ENCODE results near the gene ERN1. TPM values are rescaled to one million over a fixed set of nuclear protein-coding genes. Genes with fewer than 3 reads are reported as not detected.
A peak's percentile ranks its signal among the peaks of the same experiment; 100 is the strongest.
"Not testable (repeated sequence)": the region's sequence is repeated elsewhere in the genome, so short reads cannot be mapped to it uniquely, and the experiment has no call there.

The ERN1 gene
- total RNA-seq, 1 donor from 2014 or later = 30.9 TPM

DNA sequence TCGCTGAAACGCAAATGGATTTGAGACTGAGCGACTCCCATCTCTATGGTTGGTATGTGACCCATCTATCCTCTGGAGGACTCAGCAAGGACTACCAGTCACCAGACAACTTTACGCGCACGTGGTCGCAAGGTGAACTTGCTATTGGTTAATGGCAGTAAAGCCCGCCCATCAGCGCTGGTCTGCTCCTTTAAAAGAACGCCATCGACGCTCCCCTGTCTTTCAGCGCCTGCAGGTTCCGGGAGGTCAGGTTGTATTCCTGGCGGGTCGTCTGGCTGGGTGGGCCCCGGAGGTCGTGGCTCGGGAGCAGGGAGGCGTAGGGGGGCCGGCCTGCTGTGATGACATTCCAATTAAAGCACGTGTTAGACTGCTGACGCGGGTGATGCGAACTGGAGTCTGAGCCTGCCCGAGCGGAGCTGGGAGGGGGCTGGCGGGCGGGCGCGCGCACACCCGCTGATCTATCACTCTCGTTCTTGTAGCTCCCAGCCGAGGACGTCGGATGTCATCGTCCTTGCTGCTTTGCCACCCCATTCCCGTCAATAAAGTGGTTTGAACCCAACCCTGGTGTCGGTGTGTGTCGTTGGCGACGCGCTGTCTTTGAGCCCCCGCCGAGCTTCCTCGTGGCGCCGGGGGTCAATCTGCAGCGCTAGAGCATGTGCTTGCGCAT is 15.9 kb upstream of the ERN1 start:
- peak; percentile 97 for DNase-seq (ENCODE audit: low spot score)

DNA sequence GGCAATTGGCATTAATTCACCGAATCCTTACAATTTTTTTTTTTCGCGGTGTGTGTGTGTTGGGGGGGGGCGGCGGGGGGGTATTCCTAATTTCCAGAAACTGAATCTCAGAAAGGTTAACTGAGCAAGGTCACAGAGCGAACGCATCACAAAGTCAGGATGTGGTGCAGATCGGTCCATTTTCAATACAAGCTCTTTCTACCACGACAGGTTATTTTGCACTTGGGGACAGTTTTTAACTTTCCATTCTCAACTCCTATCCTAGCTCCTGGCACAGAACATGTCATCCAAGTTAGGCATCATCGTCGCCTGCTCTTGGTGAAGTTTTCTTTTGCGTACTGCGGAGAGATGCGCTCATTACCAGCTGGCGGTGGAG is 15.4 kb upstream of the ERN1 start:
- DNase-seq (ENCODE audit: low spot score) = no peak

More for the DNA sequence above, 15.9 kb upstream of the ERN1 start:
- ATAC-seq = peak; percentile 85

DNA sequence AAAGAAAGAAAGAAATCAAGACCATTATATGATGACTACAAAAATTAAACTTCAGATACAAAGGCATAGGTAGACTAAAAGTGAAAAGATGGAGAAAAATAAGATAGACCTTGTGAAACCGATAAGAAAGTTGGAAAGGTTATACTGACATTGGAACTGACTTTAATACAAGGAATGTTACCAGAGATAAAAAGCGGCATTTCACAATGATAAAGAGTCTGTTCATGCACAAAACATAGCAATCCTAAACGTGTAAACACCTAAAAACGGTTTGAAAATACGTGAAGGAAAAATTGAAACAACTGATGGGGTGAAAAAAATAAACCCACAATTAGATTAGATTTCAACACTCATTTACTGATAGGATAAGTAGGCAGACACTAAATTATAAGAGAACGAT is 9.6 kb upstream of the ERN1 start:
- no peak for ATAC-seq
- no peak for DNase-seq (ENCODE audit: low spot score)

More for the DNA sequence above, 15.4 kb upstream of the ERN1 start:
- peak; percentile 2 for ATAC-seq

DNA sequence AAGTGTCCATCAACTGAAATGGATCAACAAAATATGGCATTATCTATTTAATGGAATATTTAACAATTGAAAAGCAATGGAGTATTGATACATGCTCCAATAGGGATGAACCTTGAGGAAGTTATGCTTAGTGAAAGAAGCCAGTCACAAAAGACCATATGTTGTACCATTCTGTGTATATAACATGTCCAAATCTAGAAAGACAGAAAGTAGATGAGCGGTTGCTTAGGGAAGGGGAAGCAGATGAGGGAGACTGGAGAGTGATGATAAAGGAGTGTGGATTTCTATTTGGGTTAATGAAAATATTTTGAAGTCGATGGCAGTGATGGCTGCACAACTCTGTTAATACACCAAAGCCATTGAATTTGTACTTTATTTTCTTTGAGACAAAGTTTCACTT is 8.5 kb upstream of the ERN1 start:
- ATAC-seq = no peak
- no peak for DNase-seq (ENCODE audit: low spot score)

DNA sequence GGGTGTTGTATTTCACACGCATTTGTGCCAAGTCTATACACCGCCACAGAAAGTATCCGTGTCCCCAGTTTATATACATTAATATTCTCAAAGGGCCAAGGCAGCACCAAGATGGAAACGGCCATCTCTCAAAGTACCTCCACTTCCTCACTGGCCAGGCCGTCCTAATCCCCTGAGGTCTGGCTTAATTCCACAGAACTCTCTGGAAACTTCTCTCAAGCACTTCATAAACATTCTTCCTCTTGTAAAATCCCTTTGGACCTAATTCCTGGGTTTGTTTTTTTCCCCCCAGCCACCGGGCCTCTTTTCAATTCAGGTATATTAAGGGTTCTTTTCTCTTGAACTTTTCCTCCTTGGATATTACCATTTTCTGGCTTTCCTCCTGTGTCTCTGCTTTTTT is 5.1 kb upstream of the ERN1 start:
- DNase-seq (ENCODE audit: low spot score) (no peak), ATAC-seq (no peak)

DNA sequence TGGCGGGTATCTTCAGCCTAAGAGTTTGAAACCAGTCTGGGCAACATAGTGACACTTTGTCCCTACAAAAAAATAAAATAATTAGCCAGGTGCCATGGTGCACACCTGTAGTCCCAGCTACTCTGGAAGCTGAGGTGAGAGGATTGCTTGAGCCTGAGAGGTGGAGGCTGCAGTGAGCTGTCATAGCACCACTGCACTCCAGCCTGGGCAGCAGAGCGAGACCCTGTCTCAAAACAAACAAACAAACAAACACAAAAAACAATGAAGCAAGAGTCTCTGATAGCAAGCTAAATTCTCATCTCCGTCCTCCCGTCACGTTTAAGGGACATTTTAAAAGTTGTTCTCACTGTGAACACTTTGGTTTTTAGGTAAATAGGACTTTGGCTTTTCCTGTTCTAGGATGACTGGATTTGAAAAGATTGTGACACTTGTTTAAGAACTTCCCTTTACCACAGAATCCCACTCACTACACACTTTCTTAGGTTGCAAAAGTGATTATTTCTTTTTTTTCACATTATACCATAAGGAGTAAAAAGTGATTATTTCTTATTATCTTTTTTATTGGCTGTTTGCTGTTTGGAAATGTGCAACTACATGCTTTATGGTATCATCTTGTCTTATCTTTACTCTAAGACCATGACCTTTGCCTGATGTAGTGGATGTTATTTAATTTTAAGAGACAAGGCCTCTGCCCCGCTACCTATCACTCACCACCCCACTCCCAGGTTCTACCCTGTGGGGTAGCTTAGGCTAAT is 4.4 kb upstream of the ERN1 start:
- no peak for DNase-seq (ENCODE audit: low spot score)
- no peak for ATAC-seq

DNA sequence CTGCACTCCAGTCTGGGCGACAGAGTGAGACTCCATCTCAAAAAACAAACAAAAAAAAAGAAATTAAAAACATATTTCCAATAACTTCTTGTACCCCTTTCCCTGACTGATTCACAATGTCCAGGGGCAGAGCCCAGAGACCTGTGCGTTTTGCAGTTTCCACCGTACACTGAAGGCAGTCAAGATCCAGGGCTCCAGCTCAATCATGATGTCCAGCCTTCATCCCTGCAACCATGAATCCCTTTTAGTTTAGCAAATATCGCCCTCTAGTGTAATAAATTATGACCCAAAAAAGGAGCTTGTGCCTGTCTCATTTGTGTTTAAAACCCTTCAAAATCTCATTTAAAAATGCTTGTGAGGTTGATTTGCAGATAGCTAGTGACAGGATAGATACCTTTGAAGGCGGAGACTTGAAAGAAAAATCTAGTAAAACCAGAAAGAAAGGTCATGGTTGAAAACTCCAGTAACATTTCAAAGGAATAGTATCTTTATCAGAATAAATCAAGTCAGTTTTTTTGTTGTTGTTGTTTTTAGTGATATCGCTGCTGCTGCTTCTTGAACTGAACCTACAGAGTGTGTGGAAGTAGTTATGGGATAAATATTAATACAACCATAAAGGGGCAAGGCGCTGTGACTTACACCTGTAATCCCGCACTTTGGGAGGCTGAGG is 3.7 kb upstream of the ERN1 start:
- DNase-seq (ENCODE audit: low spot score) (no peak), ATAC-seq (peak; percentile 34)

DNA sequence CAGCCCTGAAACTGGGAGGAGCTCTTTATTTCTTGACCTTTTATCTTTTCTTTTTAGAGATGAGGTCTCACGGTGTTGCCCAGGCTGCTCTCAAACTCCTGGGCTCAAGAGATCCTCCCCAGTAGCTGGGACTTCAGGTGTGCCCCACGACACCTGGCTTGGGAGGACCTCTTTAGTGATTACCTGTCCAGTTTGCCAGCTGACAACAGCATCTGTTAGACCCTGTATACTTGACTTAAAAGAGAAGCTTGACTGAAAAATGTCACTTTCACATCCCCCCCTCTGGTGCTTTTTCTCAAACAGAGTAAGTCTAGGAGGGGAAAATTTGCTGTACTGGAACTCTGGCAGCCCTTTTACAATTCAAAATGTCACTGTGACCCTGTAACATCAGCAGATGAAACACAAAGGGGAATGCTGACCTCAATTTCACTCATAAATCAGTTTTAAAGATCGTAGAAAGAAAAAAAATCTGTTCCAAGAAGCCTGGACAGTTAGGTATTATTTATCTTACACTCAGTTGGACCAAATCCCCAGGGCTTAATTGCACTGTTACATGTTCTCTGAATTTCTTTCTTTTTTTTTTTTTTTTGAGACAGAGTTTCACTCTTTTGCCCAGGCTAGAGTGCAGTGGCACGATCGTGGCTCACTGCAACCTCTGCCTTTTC is 1.8 kb upstream of the ERN1 start:
- DNase-seq (ENCODE audit: low spot score) (no peak), ATAC-seq (no peak)

DNA sequence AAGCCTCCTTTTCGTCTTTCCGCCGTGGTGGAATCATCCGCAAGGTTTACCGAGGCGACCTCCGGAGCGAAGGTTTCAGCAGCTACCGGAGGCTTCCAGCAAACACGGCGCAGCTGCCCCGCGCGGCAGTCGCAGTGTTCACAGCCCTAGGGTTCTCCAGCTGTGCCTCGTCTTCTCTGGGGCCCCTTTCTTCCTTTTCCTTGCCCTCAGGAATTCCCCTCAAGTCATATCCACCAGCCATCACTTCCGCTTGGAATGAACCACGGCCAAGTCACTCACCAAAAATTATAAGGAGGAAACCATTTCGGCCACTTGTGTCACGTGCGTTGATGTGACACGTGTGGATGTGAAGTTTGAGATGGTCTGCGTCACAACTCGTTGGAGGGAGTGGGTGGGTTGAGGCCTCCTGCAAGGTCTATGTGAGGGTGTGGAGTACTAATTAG is 636 bp upstream of the ERN1 start:
- ATAC-seq = no peak
- no peak for DNase-seq (ENCODE audit: low spot score)

DNA sequence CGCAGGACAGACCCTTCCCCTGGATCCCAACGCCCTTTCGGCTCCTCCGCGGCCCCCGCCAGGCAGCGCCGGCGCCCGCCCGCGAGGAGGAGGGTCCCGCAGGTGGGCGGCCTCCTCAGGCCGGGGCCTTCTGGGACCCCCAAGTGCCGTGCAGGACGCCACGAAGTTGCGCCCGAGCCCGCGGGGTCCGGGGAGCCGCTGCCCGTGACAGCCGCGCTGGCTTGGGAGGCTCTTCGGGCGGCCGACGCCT is 504 bp downstream of the ERN1 start:
- DNase-seq (ENCODE audit: low spot score) = no peak
- no peak for ATAC-seq

DNA sequence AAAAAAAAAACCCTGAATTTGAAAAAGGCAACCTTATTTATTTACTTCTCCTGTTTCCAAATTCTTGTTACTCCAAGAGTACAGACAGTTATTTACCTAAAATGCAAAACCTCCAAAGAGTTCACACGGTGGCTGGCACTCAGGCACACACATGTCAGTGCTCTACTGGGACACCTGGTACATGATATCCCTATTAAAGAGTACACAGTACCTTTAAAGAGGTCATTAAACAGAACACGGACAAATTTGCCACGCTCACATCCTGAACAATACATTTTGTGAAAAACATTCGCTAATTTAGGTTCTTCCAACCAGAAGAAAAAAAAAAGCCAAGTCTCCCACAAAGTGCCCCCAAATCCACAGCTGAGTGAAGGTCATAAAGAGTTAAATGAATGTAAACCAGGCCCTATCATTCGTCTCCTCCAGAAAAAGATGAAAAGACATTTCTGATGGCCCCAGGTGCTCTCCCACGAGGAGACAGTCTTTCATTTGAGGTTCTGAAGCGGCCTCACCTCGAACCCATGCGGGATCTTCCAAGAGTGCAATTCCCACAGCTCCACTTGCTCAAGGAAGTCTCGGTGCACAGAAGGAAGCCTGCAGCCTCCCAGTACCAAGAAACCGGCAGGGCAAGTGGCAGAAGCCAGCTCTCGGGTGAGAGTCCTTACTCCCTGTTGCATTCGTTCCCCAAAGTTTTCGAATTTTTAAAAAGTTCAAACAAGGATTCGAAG is 993 bp downstream of the ERN1 start:
- peak; percentile 19 for ATAC-seq

DNA sequence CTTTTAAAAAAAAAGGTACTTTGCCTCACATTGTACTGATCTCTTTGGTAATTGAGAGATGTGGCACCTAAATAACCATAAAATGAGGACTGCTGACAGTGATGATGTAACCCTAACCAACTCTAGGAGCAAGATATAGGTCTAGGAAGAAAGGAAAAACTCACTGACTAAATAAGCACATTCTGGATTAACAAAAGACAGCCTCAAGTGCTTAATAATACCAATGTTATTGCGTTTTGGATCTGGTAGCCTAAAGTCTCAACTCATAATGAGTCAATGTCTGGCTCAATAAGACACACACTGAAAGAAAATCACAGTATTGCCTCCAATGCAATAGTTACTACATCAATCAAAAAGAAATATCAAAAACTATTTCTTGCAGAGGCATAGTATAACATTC is 3.0 kb downstream of the ERN1 start:
- ATAC-seq = no peak
- no peak for DNase-seq (ENCODE audit: low spot score)

More for the DNA sequence above, 993 bp downstream of the ERN1 start:
- no peak for DNase-seq (ENCODE audit: low spot score)

DNA sequence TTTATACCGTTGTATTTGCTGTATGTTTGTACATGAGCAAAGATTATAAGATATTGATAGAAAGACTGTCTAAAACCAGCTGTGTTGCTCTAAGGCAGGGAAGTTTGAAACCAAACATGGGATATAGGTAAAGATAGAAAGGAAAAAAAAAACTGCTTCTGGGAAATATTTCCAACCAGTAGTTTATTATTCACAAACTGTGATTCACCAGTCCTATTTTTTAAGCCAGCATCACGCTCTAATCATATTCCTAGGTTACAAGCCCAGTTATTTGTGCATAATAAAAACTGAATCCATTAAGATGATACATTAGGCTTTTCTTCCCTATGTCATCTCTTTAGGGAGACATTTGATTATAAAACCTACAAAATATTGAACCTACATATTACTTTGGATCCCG is 4.0 kb downstream of the ERN1 start:
- ATAC-seq (no peak), DNase-seq (ENCODE audit: low spot score) (no peak)

DNA sequence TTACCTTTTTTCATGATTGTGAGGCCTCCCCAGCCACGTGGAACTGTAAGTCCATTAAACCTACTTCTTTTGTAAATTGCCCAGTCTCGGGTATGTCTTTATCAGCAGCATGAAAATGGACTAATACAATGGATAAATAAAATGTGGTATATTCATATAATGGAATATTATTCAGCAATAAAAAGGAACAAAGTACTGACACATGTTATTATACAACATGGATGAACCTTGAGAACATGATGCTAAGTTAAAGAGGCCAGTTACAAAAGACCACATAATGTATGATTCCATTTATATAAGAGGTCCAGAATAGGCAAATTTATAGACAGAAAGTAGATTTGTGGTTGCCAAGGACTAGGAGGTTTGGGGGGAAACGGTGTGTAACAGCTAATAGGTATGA is 5.3 kb downstream of the ERN1 start:
- ATAC-seq (no peak), DNase-seq (ENCODE audit: low spot score) (no peak)

DNA sequence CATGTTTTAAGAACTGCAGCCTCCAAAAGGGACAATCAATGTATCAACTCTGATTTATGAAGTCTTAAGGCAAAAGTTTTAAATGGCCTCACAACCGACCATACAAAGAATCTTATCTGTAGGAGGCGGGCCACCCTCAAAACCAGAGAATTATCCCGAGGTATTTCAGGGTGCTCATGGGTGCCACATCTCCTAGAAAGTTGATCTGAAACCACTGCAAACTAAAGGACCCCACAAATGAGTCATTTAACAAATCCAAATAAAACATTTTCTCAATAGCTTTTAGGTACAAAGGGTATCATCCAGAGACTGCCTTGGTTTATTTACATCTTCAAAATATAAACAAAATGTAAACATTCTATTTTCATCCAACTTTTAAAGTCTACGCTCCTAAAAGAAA is 6.8 kb downstream of the ERN1 start:
- ATAC-seq (no peak), DNase-seq (ENCODE audit: low spot score) (no peak)

DNA sequence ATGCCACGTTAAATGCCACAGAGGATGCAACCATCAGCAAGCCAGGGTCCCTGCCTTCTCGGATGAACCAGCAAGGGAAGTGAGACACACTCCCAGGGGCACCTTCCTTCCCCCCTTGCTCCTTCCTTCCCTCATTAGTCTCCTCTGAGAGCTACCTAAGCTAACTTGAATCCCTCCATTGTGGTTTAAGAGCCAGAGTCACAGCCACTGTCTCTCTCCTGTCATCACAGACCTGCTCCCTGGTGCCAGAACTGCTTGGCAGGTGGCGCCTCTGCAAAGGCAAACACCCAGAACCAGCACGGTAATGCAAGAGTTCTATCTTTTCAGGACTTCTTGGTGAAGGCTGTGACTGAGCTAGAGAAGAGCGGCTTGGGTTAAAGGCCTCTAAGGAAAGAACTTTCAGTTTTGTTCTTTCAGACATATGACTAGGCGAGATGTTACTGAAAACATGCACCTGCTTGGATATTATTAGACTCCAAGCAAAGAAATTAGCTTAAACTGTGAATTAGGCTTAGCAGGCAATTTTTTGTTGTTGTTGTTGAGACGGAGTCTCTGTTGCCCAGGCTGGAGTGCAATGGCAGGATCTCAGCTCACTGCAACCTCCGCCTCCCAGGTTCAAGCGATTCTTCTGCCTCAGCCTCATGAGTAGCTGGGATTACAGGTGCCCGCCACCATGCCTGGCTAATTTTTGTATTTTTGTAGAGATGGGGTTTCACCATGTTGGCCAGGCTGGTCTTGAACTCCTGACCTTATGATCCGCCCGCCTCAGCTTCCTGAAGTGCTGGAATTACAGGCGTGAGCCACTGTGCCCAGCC is 8.8 kb downstream of the ERN1 start:
- DNase-seq (ENCODE audit: low spot score) = not testable (repeated sequence)
- ATAC-seq = peak; percentile 87

DNA sequence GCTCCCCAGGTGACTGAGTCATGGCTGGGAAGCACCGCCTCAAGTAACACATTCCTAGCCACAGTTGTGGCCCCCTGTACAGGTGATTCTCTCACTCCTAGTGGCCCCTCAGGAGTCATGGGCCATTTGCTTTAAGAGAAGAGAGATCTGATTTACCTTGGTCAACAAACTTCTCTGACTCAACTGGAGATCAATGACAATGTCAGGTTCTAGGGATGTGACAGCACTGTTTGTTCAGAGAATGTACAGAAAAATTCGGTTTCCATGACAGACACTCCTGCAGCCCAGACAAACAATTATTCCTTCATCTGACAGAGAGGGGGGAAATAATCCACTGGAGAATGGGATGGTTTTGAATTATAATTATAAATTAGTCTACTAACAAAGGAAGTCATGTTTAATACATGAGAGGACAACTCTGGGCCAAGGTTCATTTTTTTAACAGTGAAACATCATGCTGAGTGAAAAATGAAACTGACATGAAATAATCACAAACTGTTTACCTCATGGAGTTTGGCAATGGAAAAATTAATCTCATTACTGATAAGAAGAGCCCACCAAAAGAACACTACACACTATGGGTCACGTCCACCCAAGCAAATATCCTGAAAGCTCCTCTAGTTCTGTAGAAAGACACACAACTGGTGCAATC is 9.7 kb downstream of the ERN1 start:
- no peak for DNase-seq (ENCODE audit: low spot score)
- no peak for ATAC-seq

DNA sequence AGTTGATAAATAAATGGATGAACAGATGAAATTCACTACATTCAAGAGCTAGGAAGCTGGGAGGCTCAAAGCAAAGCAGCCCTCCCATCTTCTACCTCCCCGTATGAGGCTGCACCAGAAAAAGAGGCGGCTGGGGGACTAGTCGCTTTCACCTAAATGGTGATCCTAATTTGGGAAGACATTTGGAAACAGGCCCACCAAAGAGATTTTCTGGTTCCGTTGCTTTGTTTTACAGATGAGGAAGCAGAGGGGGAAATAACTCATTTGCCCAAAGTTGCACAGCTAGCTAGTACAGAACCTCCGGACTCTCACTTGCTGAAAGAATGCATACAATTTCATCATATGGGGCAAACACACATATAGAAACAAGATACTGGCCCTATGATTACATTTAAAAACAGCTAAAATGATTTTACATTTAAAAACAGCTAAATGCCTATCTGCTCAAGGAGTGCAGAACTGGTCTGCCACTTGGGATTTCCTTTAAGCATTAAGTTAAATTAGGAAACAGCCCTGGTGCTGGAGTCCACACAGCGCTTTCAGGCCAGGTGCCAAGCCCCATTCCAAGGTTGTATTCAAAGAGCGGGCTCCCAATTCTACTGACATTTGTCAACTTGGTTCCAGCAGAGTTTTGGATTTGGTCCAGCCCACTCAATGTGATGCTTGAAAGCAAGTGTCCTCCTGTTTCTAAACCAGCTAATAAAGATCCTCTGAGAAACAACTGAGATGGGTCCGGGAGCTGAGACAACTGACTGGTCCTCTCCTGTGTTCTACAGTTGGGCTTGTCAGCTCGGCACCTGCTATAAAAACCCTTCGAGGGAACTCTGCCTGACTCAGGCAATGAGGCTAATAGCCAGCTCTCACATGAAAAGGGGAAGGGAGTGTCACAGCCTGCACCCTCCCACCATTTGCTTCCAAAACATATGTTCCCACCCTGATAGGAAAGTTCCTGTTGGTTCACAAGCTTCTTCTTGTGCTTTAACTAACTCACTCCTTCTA is 11.7 kb downstream of the ERN1 start:
- ATAC-seq = peak; percentile 36
- peak; percentile 65 for DNase-seq (ENCODE audit: low spot score)

All from left lobe of liver (tissue), 2 donors.